Esophagus squamous epithelium (tissue), 4 donors: ENCODE data around the gene CCDC102B.

Experiments
- POLR2A ChIP-seq, 4 donors: fragments of 450-650 bp; IDR thresholded peaks; one replicate each; pipeline ENCODE4 v1.6.1; 2017; ENCODE audit warnings: antibody characterized with exemption in 4 of 4, mild to moderate bottlenecking in 4 of 4, moderate library complexity in 3 of 4
- TF ChIP-seq, protein P1 (sequence below), 6 experiments: fragments of 450-650 bp in 4 of 6; fragments of 200-600 bp in 2 of 6; sonication (generic) in 2 of 6; IDR thresholded peaks; one replicate each; pipeline ENCODE4 v1.5.1; 2016 to 2019; ENCODE audit warnings: antibody characterized with exemption in 6 of 6, mild to moderate bottlenecking in 4 of 6, moderate library complexity in 4 of 6

DNA sequence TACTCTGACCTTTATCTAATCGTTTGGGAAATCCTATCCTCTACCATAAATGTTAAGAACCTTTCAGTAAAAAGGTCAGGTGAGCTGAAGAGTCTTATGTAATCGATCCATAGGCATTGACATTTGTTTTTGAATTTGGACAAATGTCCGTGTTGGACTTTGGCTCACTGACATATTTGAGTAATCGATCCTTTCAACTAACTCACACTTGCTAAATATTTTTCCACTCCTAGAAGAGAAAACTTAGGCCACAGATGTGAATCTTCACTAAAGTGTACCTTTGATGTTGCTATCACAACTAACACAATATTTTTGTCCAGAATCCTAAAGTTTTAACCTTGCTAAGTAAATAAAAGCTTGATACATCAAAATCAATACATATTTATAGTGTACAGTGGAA, 89.5 kb downstream of the CCDC102B start:
- TF ChIP-seq, protein P1, sequence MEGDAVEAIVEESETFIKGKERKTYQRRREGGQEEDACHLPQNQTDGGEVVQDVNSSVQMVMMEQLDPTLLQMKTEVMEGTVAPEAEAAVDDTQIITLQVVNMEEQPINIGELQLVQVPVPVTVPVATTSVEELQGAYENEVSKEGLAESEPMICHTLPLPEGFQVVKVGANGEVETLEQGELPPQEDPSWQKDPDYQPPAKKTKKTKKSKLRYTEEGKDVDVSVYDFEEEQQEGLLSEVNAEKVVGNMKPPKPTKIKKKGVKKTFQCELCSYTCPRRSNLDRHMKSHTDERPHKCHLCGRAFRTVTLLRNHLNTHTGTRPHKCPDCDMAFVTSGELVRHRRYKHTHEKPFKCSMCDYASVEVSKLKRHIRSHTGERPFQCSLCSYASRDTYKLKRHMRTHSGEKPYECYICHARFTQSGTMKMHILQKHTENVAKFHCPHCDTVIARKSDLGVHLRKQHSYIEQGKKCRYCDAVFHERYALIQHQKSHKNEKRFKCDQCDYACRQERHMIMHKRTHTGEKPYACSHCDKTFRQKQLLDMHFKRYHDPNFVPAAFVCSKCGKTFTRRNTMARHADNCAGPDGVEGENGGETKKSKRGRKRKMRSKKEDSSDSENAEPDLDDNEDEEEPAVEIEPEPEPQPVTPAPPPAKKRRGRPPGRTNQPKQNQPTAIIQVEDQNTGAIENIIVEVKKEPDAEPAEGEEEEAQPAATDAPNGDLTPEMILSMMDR (IDR thresholded peaks at IDR 0.05): no peak
- no peak for TF ChIP-seq POLR2A (IDR thresholded peaks at IDR 0.05)
